ENCODE measurements around the gene FCGR2B.
"Not testable (repeated sequence)": the region's sequence is repeated elsewhere in the genome, so short reads cannot be mapped to it uniquely, and the experiment has no call there.

FCGR2B gene

DNA sequence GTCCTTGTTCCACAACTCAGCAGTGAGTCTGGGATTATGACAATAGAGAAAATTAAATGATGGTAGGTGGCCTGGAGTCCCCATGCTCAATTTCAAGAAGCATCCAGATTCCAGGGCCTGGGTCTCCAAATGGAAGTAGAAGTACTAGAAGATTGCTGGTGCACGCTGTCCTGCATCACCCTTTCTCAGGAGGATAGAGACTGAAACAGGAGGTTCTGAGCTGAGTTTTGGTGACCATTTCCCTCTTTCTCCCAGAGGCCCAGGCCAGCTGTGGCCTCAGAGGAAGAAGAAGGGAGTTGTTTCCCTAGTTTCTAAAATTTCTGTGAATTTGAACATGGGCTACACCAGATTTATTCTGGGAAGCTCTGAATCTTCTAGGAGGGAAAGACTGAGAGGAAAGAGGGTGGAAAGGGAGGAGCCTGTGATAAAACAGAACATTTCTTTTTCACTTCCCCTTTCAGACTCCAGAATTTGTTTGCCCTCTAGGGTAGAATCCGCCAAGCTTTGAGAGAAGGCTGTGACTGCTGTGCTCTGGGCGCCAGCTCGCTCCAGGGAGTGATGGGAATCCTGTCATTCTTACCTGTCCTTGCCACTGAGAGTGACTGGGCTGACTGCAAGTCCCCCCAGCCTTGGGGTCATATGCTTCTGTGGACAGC lies at the start of gene FCGR2B:
Gene FCGR2B (plus strand): TSS at position 460 of the 656 bp plus-strand sequence. CDS start 99 bp downstream, at position 559.
- H3K27ac ChIP-seq = not testable (repeated sequence)

DNA sequence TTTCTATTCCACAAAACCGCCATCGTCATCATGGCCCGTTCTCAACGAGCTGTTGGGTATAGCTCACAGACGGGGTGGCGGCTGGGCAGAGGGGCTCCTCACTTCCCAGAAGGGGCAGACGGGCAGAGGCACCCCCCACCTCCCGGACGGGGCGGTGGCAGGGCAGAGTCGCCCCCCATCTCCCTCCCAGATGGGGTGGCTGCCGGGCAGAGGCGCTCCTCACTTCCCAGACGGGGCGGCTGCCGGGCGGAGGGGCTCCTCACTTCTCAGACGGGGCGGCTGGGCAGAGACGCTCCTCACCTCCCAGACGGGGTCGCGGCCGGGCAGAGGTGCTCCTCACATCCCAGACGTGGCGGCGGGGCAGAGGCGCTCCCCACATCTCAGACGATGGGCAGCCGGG lies 46.5 kb upstream of the FCGR2B start:
- H3K27ac ChIP-seq = not testable (repeated sequence)

DNA sequence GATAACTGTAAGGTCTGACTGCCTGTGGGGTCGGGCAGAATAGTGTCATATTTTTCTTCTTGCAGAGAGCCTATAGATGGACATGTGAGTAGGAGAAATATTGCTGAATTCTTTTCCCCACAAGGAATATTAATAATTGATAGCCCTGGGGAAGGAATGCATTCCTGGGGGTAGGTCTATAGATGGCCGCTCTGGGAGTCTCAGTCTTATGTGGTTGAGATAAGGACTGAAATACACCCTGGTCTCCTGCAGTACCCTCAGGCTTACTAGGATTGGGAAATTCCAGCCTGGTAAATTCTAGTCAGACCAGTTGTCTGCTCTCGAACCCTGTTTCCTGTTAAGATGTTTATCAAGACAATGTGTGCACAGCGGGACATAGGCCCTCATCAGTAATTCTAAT lies 44.4 kb upstream of the FCGR2B start:
- H3K27ac ChIP-seq = not testable (repeated sequence)

DNA sequence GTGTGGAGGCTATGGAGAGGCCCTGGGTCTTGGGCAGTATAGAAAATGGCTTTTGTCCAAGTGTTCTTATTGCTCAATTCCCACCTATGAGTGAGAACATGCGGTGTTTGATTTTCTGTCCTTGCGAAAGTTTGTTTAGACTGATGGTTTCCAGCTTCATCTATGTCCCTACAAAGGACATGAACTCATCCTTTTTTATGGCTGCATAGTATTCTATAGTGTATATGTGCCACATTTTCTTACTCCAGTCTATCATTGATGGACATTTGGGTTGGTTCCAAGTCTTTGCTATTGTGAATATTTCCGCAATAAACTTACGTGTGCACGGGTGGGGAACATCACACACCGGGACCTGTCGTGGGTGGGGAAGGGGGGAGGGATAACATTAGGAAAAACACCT lies 42.5 kb upstream of the FCGR2B start:
- not testable (repeated sequence) for H3K27ac ChIP-seq

DNA sequence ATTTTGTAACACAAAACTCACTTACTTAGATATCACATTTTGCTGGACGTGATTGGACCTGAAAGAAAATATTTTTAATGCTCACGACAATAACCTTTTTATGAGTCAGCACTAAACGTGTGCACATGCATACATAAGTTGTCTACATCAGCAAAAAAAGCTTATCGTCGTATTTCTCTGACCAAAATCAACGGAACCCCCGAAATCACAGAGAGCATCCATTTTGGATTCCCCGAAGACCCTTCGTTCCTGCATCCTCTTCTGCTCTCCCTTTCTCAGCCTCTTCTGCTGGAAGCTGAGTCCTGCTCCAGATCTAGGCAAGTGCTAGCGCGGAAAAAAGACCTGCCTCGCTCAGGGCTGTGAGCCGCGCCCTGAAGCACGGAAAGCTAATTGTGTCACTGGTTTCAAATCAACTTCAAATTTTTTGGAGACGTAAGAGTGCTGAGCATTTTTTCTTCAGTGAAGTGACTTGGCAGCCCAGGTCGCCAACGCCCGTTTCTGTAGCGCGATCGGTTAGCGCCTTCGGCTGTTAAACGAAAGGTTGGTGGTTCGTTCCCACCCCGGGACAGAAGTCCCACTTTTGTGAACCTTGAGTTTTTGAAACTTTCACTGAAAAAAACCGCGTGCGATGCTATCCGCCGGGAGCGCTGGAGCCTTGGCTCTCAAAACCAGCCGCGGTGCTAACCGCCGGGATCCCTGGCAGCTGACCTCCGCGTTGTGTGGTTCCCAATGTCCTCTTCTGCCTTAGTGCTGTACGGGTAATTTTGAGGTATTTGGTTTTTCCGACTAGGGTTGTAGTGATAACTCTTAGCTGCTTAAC lies 41.6 kb upstream of the FCGR2B start:
- H3K27ac ChIP-seq = not testable (repeated sequence)

DNA sequence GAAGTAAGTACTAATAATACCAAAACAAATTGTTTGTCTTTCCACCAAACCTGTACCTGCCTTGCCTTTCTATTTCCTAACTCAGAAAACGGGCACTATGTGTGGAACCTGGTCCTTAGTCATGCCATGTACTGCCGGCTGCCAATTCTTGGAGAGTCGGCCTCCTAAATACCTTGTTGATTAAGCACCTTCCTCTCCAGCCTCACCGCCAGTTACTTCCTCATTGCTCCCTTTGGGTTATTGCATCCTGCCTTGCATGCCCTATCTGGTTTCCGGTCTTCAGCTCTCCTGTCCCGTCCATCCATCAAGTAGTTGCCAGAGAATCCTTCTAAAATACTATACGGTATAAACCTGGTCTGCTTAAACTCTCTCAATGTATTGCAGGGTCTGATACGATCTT lies 40.9 kb upstream of the FCGR2B start:
- not testable (repeated sequence) for H3K27ac ChIP-seq

DNA sequence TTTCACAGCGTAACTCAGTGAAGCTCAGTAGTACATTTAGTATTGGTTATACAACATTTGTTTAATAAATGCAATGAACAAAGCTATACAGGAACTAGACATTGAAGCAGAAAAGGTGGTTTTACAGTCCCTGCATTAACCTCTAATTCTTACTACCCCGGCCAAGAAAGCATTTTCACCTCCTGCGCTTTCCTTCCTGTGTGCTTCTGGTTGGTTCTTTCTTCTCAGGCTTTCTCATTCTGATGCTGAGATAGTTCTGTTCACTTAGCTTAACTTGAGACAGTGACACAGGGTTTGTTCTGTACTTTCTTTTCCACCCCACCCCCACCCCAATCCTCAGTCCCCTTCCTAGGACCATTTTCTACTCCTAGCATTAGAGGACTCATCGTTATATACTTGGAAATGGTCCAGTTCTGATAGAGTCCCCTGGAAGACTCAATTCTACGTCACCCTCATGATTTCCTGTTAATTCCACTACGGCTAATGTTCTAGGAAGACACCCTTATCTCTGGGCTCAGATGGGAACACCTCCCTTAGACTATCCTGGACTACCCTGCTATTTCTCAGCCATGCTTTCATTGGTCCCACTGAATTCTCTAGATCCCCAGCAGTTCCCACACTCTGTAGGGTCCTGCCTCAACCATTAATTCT lies 39.4 kb upstream of the FCGR2B start:
- H3K27ac ChIP-seq = not testable (repeated sequence)

DNA sequence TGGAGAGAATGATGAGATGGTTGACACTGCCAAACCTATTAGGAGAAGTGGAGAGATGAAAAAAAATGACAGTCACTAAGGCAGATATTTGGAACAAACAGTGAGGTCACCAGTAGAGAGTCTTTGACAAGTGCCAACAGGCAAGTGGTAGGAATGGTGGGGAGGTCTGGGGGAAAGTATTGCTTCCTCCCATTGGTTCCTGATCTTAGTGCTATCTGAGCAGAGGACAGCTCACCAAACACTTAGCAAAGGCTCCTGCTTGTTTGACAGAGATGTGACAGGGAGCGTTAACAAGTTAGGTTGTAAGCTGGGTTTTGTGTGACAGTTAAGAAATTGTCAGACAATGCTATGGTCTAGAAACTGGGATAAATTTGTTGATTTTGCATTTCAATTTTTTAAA lies 38.3 kb upstream of the FCGR2B start:
- not testable (repeated sequence) for H3K27ac ChIP-seq

DNA sequence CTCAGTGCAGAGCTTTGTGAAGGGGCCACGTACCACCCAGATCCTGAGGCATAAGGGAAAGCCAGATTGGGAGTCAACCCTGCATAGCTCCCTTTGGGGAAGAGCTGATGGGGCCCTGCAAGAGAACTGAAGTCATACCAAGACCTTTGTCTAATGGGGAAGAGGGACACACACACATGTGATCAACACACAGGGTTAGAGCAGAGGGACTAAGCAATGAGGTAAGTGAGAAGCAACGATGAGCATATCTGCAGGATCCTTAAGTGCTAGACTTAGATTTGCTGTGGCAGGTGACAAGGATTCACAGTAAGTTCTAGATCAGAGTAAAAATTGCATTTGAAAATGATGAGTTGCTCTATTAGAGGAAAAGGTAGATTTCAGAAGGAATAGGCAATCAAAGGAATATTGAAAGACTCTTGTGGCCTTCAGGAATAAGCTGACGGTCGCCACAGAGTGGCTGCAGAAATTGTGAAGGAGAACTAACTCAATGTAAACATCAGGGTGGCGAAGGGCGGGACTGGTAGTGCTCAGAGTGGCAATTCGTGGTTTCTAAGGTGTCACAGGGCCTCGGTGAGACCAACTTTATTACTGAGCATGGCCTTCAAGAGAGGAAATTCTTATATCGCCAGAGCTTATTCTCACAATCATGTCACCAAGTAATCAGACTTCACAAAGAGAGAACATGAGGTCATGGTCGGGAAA lies 36.3 kb upstream of the FCGR2B start:
- not testable (repeated sequence) for H3K27ac ChIP-seq

DNA sequence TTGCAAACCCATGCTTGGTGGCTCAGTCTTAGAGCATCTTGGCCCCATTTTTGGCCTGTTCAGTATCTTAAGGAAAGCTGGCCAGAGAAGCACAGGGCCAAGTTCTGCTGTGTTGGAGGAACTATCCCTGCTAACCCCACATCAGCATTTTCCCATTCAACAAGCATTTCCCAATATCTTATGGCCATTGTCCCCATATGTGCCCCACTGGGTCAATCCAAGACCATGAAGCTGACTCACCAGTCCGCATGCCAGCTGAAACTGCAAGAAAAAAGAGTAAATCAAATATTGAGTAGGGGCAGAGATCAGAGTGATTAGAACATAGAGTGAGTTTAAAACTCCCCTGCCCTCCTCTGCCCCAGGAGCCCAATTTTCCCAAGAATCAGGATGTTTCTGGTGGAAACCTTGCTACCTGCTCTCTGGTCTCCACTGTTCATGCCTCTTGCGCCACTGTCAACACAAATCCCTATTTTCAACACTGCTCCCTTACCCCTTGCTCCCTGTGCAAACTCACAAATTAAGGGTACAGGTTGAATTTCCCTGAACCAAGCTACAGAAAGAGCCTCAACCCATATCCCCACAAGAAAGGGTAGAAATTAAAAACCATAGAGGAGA lies 32.7 kb upstream of the FCGR2B start:
- not testable (repeated sequence) for H3K27ac ChIP-seq

DNA sequence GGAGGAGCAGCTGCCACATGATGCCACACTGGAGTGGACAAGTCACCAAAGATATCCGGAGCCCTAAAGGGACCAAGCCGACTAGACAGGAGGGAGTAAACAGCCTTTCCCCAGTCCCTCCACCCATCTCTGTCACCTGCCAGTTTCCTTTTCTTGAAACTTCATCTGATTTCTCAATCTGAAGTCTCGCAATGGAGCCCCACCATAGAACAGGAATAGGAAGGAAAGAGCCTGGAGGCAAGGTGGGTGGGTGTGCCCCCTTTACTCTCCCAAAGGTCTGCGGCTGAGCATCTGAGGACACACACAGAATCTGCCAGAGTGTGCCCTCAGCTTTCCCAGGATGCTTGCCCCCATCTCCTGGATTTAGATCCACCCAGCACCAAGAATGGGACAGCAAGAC lies 31.9 kb upstream of the FCGR2B start, which contains the start of gene FCGR3B:
Gene FCGR3B (minus strand): TSS at position 101 of the 400 bp plus-strand sequence. CDS start 82 bp downstream, at position 19.
- H3K27ac ChIP-seq = no peak within 1 kb of the TSS
- TF ChIP-seq, protein P1, sequence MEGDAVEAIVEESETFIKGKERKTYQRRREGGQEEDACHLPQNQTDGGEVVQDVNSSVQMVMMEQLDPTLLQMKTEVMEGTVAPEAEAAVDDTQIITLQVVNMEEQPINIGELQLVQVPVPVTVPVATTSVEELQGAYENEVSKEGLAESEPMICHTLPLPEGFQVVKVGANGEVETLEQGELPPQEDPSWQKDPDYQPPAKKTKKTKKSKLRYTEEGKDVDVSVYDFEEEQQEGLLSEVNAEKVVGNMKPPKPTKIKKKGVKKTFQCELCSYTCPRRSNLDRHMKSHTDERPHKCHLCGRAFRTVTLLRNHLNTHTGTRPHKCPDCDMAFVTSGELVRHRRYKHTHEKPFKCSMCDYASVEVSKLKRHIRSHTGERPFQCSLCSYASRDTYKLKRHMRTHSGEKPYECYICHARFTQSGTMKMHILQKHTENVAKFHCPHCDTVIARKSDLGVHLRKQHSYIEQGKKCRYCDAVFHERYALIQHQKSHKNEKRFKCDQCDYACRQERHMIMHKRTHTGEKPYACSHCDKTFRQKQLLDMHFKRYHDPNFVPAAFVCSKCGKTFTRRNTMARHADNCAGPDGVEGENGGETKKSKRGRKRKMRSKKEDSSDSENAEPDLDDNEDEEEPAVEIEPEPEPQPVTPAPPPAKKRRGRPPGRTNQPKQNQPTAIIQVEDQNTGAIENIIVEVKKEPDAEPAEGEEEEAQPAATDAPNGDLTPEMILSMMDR (IDR thresholded peaks at IDR 0.05) = no peak
- no peak for TF ChIP-seq ZFX (IDR thresholded peaks at IDR 0.05; ENCODE audit: borderline replicate concordance)

DNA sequence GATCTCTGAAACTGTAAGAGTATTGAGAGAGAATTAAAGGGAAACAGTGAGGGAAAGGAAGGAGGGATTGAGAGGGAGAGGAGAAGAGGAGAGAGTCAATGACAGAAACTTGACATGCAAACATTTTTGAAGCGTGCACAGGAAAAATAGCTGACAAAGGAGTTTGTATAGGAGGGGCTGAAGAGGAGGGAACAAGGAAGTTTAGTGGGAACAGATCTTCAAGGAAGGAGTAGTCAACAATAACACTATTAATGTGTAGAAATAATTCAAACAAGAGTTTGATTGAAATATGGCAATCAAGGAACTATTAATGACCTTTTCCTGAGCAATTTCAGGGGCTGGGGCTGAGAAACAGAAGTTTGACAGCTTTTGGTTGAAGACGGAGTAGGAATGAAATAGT lies 27.9 kb upstream of the FCGR2B start:
- not testable (repeated sequence) for H3K27ac ChIP-seq

DNA sequence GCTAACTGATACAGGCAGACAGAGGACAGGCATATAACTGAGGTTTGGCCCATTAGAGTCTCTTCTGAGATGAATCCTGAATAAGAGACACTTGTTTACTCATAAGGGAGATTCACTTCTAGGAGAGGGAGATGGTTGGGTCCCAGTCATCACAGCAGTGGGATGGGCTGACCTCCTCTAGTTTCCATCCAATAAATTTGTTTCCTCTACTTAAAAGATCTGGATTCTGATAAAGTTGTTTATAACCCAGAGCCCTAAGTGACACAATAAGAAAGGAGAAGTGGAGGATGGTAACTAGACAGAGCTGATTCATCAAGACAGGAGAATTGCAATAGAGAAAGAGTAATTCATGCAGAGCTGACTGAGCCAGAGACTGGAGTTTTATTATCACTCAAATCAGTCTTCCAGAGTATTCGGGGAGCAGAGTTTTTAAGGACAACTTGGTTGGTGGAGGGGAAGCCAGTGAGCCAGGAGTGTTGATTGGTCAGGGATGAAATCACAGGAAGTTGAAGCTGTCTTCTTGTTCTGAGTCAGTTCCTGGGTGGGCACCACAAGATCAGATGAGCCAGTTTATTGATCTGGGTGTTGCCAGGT lies 26.7 kb upstream of the FCGR2B start:
- not testable (repeated sequence) for H3K27ac ChIP-seq

DNA sequence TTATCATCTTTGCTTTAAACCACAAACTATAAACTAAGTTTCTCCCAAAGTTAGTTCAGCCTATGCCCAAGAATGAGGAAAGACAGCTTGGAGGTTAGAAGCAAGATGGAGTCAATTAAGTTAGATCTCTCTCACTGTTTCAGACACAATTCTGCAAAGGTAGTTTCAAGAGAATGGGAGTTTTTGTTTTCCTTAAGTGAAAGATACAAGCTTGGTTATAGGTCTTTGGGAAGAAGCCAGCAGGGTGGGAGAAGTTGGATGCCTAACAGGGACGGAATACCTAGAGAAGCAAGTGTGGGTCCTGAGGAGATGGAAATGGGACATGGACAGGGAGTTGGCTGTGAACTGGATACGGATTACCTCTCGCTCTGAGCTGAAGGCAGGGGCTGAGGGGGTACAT lies 26.0 kb upstream of the FCGR2B start:
- H3K27ac ChIP-seq = not testable (repeated sequence)

DNA sequence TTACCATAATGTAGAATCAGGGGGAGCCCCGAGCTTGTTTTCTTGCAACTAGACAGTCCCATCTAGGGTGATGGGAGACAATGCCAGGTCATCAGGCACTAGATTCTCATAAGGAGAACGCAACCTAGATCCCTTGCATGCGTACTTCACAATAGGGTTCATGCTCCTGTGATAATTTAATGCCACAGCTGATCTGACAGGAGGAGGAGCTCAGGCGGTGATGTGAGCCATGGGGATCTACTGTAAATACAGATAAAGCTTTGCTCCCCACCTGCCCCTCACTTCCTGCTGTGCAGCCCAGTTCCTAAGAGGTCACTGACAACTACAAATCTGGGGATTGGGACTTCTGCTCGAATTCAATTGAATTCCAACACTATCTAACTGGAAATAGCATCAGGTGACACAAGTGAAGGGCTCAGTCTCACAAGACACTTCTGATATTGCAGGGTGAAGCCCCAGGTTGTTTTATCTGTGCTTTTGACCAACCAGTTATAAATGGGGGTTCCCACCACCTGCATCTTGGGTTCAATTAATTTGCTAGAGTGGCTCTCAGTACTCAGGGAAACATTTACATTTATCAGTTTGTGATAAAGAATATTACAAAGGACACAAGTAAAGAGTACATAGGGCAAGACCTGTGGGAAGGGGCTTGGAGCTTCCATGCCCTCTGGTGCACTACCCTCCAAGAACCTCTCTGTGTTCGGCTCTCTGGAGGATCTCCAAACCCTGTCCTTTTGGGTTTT lies 24.5 kb upstream of the FCGR2B start:
- not testable (repeated sequence) for H3K27ac ChIP-seq

DNA sequence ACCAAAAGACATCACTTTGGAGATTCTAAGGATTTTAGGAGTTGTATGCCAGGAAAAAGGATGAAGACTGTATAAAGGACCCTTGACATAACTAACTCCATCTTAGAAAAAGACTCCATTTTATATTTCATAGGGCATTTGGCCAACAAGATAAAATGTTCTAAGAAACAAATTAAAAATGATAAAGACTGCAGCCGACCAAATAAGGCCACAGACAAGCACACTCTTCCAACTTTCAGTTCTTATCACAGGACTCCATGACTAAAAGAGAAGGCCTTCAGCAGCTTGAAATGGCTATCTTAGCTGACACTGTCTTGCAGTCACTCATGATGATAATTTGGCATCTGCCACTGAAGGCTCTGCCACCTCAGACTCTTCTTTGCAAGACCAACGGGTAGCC lies 23.7 kb upstream of the FCGR2B start:
- H3K27ac ChIP-seq = not testable (repeated sequence)

DNA sequence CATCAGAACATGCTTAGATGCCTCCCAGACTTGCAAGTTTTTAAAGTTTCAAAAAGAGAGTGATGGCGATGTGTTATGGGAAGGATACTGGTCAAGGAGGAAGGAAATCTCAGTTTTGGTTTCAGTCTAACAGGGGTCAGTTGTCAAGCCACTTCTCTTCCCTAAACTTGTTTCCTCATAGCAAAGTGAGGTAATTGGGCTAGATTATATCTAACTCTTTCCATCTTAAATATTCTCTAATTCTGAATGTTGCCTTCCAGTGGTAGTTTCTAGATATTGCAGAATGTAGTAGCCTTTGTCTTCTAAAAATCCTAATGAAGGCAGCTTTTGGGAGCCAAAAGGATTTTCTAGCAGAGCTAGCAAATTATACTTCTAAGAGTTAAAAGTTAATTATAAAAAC lies 20.2 kb upstream of the FCGR2B start:
- H3K27ac ChIP-seq = not testable (repeated sequence)

DNA sequence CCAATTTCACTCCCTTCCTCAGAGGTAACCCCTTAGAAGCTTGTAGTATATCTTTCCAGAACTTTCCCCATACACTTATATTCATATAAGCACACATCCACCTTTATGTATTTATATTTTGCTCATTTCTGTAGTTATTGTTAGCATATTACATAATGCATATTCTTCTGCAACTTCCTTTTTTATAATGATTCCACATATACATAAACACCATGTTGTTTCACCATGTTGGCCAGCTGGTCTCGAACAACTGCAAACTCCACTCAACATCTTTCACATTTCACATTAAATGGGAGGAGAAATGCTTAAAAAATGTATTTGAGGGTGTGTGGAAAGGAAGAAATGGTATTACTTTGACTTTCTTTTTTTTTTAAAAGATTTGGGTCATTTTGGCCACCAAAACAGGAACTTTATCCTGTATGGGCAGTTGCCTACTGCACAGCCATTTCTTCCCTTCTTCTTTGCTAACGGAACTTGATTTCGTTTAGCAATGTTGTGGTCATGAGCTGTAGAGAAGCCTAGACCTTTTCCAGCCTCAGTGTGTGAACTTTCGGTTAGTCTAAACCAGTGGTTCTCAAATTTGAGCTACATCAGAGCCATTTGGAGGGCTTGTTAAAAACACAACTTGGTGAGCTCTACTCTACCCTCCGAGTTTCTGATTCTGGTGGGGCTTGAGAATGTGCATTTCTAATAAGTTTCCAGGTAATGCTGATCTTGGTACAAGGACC lies 19.3 kb upstream of the FCGR2B start:
- not testable (repeated sequence) for H3K27ac ChIP-seq
